Glutamatergic neuron (in vitro differentiated cells): ENCODE data around the gene GPRIN1. TPM values are rescaled to one million over a fixed set of nuclear protein-coding genes. Genes with fewer than 3 reads are reported as not detected.

ENCODE experiments used
- DNase-seq: peaks from one replicate; pipeline ENCODE4 v3.0.0; 2022
- H3K27ac Mint-ChIP-seq: one replicate; pipeline ENCODE4 v1.8.0; 2020; ENCODE audit warnings: mild to moderate bottlenecking, mixed read lengths, inconsistent platforms; ENCODE audit not compliant: unreplicated experiment
- H3K27me3 Mint-ChIP-seq: one replicate; pipeline ENCODE4 v1.8.0; 2020; ENCODE audit warnings: mild to moderate bottlenecking, moderate library complexity, mixed read lengths, inconsistent platforms; ENCODE audit not compliant: unreplicated experiment
- H3K36me3 Mint-ChIP-seq: one replicate; pipeline ENCODE4 v1.8.0; 2020; ENCODE audit warnings: mild to moderate bottlenecking, mixed read lengths, inconsistent platforms; ENCODE audit not compliant: unreplicated experiment
- H3K4me1 Mint-ChIP-seq: one replicate; pipeline ENCODE4 v1.8.0; 2020; ENCODE audit warnings: mild to moderate bottlenecking, low read depth, mixed read lengths, inconsistent platforms; ENCODE audit not compliant: unreplicated experiment
- H3K4me3 Mint-ChIP-seq: one replicate; pipeline ENCODE4 v1.8.0; 2020; ENCODE audit warnings: mild to moderate bottlenecking, mixed read lengths, inconsistent platforms; ENCODE audit not compliant: unreplicated experiment
- H3K9me3 Mint-ChIP-seq: one replicate; pipeline ENCODE4 v1.8.0; 2020; ENCODE audit warnings: mild to moderate bottlenecking, moderate library complexity, mixed read lengths, inconsistent platforms; ENCODE audit not compliant: unreplicated experiment
- total RNA-seq: library from RNA; stranded (reverse); fragmentation: NEBNext Ultra II Directional; extraction: Animal tissue kit (Norgen Biotek cat#: 25700); gene quantifications from one replicate; pipeline ENCODE4 v1.2.1, GENCODE V29; 2021; ENCODE audit not compliant: unreplicated experiment
- TF ChIP-seq, protein P1 (sequence below): fragments of 200-600 bp; sonication (generic); IDR thresholded peaks from one replicate; pipeline ENCODE4 v1.5.0; 2021; ENCODE audit not compliant: partially characterized antibody, unreplicated experiment

GPRIN1 gene
- total RNA-seq, 1 donor from 2014 or later: 72.3 TPM

DNA sequence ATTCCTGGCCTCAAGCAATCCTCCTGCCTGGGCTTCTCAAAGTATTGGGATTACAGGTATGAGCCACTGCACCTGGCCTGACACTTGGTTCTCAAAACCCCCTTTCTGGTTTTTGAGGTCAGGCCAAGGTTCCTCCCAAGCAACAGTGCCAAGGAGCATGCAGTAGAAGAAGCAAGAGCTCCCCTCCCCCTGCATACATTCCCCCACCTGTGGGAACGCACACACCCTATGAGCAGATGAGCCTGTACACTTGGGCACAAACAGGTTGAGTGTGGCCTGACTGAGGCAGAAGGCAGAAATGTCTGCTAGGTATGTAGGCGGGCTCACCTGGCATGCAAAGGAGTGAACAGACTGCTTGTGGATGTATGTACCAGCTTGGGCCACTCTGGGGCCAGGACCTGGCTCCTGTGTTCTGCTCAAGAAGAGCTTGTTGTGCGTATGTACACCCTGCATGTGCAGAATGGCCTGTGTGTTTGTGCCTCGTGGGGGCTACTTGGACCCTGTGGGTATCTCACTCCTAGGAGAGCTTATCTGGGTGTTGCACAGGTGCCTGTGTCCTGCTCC is 1.7 kb downstream of the GPRIN1 start:
- peaks cover 10% of the 10 kb centered on the region for H3K27me3 Mint-ChIP-seq
- no peak for DNase-seq
- H3K27ac Mint-ChIP-seq: peak overlapping the region; percentile 97
- peak overlapping the region; percentile 98 for H3K4me3 Mint-ChIP-seq
- peaks cover 10% of the 10 kb centered on the region for H3K9me3 Mint-ChIP-seq
- H3K4me1 Mint-ChIP-seq: peaks cover 32% of the 10 kb centered on the region
- TF ChIP-seq, protein P1, sequence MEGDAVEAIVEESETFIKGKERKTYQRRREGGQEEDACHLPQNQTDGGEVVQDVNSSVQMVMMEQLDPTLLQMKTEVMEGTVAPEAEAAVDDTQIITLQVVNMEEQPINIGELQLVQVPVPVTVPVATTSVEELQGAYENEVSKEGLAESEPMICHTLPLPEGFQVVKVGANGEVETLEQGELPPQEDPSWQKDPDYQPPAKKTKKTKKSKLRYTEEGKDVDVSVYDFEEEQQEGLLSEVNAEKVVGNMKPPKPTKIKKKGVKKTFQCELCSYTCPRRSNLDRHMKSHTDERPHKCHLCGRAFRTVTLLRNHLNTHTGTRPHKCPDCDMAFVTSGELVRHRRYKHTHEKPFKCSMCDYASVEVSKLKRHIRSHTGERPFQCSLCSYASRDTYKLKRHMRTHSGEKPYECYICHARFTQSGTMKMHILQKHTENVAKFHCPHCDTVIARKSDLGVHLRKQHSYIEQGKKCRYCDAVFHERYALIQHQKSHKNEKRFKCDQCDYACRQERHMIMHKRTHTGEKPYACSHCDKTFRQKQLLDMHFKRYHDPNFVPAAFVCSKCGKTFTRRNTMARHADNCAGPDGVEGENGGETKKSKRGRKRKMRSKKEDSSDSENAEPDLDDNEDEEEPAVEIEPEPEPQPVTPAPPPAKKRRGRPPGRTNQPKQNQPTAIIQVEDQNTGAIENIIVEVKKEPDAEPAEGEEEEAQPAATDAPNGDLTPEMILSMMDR: no peak
- H3K36me3 Mint-ChIP-seq: peaks cover 4% of the 10 kb centered on the region

DNA sequence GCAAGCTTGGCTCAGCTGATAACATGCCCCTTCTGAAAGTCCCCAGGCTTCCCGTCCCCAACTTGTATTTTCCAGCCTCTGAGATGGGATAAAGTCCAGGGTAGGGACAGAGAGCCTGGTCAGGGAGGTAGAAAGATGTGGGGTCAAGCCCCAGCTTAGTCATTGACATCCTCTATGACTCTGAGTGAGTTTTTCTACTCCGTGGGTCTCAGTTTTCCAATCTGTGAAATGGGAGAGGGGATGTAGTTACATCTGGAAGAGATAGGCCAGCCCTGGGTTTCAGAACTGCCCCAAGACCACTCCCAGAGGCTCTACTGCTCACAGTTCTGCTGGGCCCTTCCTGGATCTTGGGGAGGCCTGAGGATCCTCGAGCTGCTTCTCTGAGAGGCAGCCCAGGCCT is 3.1 kb downstream of the GPRIN1 start:
- Mint-ChIP-seq H3K4me3 (peak overlapping the region; percentile 42), H3K4me1 (peaks cover 41% of the 10 kb centered on the region), H3K9me3 (peaks cover 8% of the 10 kb centered on the region), H3K36me3 (peaks cover 4% of the 10 kb centered on the region), H3K27ac (no peak overlapping the region), H3K27me3 (peaks cover 13% of the 10 kb centered on the region)
- TF ChIP-seq, protein P1: no peak
- DNase-seq: no peak

DNA sequence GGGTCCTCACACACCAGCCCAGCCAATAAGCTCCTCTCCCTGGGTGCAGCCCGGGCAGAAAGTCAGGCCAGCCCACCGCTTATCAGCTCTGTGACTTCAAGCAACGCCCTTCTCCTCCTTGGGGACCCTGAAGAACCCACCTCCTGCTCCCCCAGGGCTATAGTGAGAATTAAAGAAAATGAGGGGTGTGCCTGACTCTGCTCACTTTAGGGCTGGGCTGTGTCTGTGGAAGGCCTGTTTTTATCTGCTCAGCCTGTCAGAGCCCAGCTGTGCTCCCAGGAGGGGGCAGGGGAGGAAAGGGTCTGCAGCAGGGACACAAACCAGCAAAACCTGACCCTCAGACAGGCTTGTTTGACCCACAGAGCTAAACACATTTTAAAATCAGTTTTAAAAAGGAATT is 3.9 kb downstream of the GPRIN1 start:
- Mint-ChIP-seq H3K36me3 (peaks cover 4% of the 10 kb centered on the region), H3K27me3 (peaks cover 16% of the 10 kb centered on the region), H3K4me1 (peaks cover 48% of the 10 kb centered on the region), H3K4me3 (peak overlapping the region; percentile 30), H3K9me3 (peaks cover 7% of the 10 kb centered on the region), H3K27ac (peak overlapping the region; percentile 52)
- DNase-seq: no peak
- TF ChIP-seq, protein P1: no peak

DNA sequence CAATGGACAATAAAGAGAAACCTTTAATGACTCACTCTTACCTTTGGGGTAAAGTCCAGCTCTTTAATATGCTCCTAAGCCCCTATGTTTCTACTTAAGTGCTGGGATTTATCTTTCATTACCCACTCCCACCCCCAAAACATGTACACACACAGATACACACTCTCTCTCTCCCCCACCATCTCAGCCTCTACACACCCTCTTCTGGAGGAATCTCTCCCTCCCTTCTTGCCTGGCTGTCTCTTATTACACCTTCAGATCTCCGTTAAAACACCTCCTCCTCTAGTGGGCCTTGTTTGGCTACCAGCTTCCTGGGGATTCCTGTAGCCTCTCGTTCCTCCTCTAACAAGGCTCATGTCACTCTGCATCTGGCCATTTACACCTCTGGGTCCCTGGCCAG is 6.9 kb downstream of the GPRIN1 start:
- Mint-ChIP-seq H3K36me3 (peaks cover 11% of the 10 kb centered on the region), H3K4me3 (peak overlapping the region; percentile 4), H3K9me3 (peaks cover 16% of the 10 kb centered on the region), H3K27me3 (peaks cover 19% of the 10 kb centered on the region), H3K27ac (peak overlapping the region; percentile 16), H3K4me1 (peaks cover 55% of the 10 kb centered on the region)
- TF ChIP-seq, protein P1: no peak
- DNase-seq: no peak

DNA sequence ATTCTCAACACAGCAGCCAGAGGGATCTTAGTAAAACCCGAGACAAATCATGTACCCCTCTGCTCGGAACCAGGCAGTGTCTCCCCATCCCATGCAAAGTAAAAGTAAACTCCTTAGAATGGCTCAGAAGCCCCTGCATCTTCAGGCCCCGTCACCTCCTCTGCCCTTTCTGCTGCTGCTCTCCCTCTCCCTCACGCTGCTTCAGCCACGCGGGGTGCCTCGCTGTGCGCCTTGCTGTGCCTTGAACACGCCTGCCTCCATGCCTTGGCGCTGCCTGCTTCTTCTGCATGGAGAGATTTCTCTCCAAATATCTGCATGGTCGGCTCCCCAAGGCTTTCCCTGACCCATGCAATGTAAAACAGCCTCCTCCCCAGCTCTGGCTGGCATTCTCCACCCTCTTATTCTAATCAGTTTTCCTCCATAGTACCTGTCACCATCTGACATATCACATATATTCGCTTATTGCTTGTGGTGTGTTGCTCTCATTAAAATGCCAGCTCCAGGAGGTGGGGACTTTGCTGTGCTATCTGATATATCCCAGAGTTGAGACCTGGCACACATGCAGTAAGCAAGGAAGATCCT is 8.0 kb downstream of the GPRIN1 start:
- Mint-ChIP-seq H3K9me3 (peaks cover 16% of the 10 kb centered on the region), H3K27ac (peak overlapping the region; percentile 84), H3K4me1 (peaks cover 53% of the 10 kb centered on the region), H3K4me3 (peak overlapping the region; percentile 56), H3K27me3 (peaks cover 17% of the 10 kb centered on the region), H3K36me3 (peaks cover 11% of the 10 kb centered on the region)
- no peak for DNase-seq
- TF ChIP-seq, protein P1: no peak

DNA sequence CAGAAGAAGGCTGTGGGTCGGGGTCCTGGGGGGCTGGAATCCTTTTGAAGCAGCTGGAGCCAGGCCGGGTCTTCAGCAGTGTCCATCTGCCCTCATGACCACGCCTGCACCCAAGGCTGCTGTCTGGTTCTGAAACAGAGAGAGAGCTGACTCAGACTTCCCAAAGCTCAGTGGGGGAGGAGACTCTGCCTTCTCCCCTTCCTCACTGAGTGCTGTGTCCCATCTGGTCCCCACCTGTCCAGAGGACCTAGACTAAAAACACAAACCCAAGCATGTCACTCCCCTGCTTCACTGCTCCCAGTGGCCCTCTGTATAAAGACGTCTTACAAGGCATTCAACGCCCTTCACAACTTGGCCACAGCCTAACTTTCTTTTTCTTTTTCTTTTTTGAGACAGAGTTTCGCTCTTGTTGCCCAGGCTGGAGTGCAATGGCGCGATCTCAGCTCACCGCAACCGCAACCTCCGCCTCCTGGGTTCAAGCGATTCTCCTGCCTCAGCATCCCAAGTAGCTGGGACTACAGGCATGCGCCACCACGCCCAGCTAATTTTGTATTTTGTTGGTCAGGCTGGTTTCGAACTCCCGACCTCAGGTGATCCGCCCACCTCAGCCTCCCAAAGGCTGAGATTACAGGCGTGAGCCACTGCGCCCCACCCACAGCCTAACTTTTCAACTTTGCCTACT is 10.1 kb downstream of the GPRIN1 start:
- Mint-ChIP-seq H3K36me3 (peaks cover 11% of the 10 kb centered on the region), H3K4me3 (peak overlapping the region; percentile 18), H3K27ac (peak overlapping the region; percentile 91), H3K27me3 (peaks cover 17% of the 10 kb centered on the region), H3K9me3 (peaks cover 16% of the 10 kb centered on the region), H3K4me1 (peaks cover 46% of the 10 kb centered on the region)
- peak; percentile 60 for DNase-seq
